Measurements from ENCODE around the gene TXNDC12.
"Not testable (repeated sequence)": the region's sequence is repeated elsewhere in the genome, so short reads cannot be mapped to it uniquely, and the experiment has no call there.

The TXNDC12 gene

DNA sequence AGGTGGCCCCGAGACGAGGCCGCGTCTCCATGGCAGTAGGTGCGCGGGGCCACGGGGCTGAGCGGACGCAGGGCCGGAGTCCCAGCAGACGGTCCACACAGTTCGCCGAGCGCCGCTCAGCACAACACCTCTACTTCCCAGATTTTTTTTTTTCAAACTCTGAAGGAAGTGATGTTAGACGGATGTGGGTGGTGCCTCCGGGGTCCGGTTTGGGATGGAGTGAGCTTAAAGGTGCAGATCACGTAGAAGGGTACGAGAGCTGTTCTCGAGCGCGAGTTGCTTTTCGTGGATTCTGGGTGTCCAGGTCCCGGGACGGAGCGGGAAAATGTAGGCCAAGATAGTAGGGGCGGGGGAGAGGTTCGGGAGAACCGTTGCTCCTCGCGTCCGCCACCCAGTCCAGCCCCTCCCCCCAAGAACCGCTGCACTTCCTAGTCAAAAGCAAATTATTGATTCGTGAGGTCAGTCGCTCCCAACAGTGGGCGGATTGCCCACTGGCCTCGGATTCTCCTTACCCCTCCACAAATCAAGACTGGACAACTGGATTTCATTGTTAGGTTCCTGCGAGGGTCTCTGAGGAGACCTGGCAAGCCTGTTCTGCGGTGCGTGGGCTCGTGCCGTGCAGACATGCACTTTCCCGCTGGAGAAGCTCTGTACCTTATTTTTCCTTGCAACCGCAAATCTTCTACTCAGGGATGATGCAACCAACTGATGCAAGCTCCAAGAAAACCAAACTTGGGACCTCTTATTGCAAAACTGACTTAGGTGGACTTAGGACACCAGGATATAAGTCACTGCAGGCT lies at the start of gene TXNDC12:
TXNDC12 (minus strand) TSS at position 126 of the 800 bp plus-strand sequence; CDS start at position 31, 95 bp downstream.
- peak; percentile 44 to 64 (median 52) for DNase-seq

DNA sequence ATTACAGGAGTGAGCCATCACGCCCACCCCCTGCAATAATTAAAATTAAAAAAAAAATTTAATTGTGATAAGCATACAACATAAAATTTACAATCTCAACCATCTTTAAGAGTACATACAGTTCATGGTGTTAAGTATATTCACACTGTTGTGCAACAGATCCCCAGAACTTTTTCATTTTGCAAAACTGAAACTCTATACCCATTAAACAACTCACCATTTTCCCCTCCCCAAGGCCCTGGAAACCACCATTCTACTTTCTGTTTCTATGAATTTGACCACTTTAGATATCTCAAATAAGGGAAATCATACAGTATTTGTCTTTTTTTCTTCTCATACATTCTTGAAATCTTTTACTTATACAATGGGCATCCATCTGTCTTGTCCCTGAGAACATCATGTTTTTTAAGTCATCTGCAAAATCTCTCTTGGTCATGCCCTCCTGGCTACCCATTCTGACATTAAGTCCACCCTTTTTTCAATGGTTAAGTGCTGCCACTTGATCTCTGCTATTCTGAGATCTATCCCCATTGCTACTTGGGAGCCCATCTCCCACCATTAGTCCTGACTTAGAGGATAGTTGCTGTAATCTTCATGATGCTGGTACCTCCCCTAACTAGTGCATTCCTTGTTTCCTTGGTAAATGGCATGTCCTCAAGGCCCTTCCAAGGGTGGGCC lies 47.5 kb upstream of the TXNDC12 start:
- no peak for DNase-seq

DNA sequence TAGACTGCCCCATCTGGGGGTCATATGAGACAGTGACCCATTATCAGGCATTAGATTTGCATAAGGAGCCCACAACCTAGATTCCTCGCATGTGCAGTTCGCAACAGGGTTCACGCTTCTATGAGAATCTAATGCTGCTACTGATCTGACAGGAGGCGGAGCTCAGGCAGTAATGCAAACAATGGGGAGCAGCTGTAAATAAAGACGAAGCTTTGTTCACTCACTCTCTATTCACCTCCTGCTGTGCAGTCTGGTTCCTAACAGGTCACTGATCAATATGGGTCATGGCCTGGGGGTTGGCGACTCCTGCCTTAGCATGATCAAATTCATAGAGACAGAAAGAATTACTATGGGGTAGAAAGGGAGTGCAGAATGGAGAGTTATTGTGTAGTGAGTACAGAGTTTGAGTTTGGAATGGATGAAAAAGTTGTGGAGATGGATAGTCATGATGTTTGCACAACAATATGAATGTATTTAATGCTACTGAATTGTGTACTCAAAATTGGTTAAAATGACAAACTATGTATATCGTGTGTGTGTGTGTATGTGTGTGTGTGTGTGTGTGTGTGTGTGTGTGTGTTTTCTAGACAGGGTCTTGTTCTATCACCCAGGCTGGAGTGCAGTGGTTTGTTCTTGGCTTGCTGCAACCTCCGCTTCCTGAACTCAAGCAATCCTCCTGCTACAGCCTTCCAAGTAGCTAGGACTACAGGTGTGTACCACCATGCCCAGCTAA lies 43.3 kb upstream of the TXNDC12 start:
- DNase-seq, result no peak

DNA sequence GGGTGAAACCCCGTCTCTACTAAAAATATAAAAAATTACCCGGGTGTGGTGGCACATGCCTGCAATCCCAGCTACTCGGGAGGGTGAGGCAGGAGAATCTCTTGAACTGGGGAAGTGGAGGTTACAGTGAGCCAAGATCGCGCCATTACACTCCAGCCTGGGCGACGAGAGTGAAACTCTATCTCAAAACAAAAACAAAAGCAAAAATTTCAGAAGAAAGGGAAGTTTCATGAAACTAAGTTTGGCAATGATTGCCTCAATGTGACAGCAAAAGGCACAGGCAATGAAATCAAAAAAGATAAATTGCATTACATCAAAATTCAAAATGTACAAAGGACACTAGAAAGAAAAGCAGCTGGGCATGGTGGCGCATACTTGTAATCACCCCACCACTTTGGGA lies 41.2 kb upstream of the TXNDC12 start:
- DNase-seq, result no peak

DNA sequence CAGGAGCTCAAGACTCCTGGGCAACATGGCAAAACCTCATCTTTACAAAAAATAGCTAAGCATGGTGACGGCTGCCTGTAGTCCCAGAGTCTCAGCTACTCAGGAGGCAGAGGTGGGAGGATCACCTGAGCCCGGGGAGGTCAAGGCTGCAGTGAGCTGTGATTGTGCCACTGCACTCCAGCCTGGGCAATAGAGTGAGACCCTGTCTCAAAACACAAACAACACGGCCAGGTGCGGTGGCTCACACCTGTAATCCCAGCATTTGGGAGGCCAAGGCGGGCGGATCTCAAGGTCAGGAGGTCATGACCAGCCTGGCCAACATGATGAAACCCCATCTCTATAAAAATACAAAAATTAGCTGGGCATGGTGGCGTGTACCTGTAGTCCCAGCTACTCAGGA lies 39.3 kb upstream of the TXNDC12 start:
- DNase-seq, result not testable (repeated sequence)

DNA sequence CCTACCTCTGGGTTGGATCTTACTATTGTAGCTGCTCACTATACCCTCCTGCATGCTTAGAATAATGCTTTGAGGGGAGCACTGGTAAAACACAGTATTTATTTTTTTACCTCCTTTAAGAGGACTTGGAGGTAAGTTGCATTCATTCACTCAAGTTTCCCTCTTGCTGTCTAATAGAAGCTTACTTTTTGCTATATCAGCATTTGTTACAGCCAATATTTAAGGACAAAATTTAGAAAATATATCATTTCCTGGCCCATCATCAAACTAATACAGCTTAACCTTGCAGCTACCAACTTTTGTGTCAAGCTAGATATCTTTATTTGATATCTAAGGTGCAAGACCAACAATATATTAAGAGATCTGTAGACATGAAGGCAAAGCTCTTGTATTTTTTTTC lies 32.9 kb upstream of the TXNDC12 start:
- DNase-seq, result not testable (repeated sequence)

DNA sequence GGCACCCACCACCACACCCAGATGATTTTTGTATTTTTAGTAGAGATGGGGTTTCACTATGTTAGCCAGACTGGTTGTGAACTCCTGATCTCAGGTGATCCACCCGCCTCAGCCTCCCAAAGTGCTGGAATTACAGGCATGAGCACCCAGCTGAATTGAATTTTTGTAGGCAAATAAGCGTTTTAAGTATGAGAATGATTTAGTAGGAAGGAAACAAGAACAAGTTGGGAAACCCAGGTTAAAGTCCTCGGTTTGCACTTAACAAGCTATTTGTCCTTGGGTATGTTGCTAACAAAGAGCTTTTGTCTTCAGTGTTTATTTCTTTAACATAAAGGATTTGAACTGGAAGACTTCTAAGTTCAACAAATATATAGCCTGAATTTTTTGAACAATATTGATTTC lies 25.0 kb upstream of the TXNDC12 start:
- no peak for DNase-seq

DNA sequence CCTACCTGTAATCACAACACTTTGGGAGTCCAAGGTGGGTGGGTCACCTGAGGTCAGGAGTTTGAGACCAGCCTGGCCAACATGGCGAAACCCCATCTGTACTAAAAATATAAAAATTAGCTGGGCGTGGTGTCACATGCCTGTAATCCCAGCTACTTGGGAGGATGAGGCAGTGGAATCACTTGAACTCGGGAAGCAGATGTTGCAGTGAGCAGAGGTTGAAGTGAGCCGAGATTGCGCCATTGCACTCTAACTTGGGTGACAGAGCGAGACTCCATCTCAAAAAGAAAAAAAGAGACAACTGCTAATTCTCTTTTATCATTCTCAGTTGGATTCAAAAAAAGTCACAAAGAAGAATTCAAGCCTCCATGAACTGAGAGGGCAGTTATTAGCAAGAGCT lies 22.3 kb upstream of the TXNDC12 start:
- not testable (repeated sequence) for DNase-seq

DNA sequence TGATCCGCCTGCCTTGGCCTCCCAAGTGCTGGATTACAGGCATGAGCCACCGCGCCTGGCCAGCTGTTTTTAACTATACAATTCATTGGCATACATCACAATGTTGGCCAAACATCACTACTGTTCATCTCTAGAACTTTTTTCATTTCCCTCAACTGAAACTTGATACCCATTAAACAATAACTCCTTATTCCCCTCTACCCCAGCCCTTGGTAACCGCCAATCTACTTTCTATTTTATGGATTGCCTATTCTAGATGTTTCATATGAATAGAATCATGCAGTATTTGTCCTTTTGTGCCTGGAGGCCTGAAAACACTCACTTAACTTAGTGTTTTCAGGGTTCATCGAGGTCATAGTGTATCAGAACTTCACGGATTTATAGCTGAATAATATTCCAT lies 17.3 kb upstream of the TXNDC12 start:
- DNase-seq, result no peak

DNA sequence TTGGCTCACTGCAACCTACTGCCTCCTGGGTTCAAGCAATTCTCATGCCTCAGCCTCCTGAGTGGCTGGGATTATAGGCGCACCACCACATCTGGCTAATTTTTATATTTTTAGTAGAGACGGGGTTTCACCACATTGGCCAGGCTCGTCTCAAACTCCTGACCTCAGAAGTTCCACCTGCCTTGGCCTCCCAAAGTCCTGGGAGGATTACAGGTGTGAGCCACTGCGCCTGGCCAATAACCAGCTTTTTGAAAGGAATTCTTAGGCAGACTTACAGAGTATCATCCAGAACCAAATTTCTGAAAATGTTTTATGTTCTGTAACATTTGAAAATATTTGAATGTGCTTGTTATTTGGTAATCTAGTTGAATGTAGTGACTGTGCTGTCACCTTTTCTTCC lies 15.7 kb upstream of the TXNDC12 start:
- no peak for DNase-seq

DNA sequence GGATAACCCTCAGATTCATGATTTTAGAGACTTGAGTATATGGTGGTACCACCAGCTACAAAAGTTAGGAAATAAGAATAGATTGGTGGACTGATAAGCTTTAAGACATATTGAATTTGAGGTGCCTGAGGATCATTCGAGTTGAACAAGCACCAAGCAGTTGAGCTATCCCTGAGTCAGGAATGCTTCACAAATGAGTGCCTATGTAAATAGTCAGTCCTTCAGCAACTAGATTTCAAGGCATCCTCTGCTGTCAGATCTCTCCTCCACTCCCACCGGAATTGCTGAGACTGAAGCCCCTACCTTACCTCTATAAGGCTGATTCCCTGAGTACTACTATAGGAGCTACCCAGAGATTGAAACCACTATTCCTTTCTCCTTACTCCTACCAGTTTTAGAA lies 8.2 kb upstream of the TXNDC12 start:
- no peak for DNase-seq

DNA sequence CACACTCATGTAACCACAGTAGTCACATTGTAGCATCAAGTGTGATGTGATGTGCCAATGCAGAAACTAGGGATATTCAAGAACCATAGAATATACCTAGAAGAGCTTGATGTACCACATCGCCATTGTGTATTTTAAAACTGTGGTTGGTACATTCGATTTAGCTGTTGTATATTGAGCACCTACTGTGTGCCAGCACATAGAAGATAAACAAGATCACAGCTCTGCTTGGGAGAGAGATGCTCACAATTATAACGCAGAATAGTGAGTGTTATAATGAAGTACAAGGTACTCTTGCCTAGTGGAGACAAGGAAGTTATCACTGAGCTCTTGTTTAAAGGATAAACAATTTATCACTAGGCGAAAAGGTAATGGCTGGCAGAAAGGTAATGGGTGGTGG lies 5.8 kb upstream of the TXNDC12 start:
- no peak for DNase-seq

DNA sequence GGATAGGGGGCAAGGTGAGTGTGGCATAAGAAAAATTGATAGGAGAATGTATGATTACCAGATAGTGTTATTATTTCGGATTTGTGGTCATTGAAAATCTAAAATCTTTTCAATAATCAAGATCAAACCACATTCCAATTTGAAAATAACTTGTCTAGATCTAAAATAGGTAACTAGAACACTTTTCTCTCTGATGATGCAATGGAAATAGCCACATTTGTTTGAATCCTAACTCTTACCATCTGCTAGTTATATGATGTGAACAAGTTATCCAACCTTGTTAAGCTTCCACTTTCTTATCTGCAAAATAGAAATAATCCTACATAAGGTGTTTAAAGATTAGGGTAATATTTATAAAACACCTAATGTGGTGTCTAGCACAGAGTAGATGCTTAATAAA lies 4.9 kb upstream of the TXNDC12 start:
- DNase-seq, result no peak

DNA sequence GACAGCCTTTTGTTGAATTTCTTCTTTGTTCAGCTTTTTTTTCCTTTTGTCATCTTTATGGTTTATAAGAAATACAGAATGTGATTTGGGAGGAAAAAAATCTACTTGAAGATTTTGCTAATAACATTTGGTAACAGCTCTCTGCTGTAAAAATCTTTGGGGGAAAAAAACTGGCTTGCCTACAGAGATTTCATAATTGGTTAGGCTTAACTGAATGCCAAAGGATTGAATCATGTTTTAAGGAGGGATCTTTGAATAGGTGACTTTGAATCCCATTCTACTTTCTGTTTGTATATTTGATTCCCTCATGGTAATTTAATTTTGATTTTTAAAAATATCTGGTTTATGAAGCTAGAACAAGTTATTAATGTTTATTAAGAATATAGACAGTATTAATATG lies 4.3 kb upstream of the TXNDC12 start:
- no peak for DNase-seq

DNA sequence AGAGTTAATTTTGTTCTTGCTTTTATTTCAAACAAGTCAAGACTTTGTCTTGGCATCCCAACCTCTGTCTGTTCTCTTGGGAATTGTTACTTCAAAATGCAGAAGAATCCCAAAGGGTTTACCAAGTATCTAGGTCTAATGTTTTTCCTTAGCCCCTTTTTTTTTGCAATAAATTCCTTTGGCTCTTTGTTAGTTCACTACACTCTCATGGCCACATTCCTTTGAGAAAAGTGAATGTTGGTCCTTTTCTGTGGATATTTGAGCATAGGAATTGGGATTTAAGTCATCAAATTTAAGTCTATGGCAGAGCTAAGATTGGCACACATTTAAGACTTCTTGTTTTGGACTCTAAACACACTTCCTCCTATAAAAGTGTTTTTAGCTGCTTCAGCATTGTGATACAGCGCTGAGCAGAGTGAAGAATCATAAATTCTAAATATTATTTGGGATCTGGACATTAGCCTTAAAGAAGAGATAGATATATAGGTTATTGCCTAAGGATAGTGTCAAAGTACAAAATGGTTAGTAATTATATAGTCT lies 3.0 kb upstream of the TXNDC12 start:
- no peak for DNase-seq

DNA sequence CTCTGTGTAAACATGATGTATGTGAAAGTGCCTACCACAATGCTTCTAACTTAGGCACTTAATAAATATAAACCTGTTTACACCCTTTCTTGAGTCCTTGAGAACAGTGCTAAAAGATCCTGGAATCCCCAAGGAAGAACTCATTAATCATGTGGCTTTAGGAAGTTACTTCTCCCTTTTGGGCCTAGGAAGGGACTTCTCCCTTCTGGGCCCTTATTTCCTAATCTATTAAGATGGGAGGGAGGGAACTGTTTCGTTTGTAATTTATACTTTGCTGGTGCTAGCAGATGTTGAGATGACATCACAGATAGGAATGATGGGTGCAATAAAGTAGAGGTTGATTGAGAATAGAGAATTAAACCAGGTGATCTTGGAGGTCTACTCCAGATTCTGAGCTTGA lies 2.3 kb upstream of the TXNDC12 start:
- DNase-seq, result no peak

DNA sequence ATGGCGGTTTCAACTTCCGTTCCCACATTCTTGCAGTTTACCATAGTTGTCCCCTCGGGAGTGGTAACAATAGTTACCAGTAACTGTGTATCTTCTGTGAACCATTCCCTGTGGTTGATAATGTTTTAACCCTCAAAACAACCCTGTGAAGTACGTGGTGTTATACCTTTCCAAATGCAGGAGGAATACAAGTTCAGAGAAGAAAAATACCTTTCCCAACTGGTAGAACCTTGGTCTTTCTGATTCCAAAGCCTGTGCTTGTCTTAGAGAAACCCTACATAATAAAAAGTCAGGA lies 1.9 kb upstream of the TXNDC12 start:
- DNase-seq, result peak in 2 of 6 experiments; percentile 15 to 36

DNA sequence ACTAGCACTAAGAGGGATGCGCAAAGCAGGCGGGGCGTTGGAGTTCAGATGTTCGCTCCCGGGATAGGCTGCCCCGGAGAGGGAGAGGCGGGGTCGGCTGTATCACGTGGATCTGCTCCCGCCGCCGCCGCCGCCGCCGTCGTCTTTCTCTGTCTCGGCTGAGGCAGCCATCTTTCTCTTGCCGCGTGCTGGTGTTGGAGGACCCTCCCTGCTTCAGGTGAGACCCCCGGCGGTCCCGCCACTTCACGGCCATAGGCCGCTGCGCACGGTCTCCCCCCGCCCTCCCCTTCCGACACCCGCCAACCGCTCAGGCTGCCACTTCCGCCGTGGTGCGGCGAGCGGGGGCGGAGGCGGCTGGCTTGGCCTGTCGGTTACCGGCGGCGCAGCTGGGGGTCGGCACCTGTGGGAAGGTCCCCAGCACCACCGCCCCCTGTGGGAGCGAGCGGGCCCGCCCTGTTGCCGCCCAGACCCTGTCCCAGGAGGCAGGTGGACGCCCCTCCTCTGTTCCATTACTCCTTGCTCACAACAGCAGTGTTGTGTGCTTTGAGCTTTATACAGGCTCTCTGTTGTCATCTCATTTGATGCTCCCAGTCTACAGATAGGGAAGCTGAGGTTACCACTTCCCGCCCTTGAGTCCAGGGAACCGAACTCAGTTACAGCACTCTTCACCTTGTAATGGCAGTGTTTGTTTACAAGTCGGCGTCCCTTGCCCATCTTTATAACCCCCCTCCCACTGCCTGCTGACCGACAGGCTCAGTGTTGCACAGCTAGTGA lies 1.4 kb upstream of the TXNDC12 start, which contains the start of gene BTF3L4:
BTF3L4 (plus strand) TSS at position 133 of the 774 bp plus-strand sequence. CDS start 3,553 bp downstream, outside the sequence.
- peak; percentile 85 to 91 (median 88) for DNase-seq

DNA sequence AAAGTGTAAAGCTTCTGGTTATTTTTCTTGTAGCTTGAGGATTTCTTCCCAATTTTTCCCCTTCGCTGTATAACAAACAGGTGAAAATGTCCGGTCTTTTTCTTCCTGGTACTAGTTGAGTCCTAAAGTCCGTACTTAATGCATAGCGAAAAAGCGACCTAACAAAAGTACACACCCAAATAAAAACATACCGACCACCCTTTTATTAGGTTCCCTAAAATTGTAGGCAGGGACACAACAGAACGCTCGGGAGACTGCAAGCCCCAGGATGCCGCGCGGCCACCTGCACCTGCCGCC lies 823 bp upstream of the TXNDC12 start:
- no peak for DNase-seq

DNA sequence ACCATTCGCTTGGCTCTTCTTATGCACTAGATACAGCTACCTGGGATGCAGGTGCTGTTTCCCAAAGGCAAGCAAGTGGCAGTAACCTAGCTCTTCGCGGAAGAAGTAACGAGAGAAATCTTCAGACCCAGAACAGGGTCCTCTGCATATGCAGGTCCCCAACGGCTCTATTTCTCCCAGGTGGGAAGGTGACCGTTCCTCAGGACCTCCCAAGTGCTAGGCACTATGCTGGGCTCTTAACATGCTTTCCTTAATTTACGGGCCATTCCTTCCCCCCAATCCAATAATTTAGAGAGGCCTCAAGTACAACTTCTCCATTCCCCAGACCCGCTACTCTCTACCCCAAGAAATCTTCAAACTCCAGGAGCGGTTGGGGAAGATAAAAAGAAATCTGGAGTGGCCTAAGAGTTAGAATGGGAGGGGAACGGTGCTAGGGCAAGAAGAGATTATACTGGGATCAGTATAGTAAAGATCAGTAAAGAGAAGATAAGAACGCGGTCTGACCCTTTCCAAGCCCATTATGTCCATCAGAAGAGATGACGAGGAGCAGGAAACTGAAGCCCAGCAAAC lies 410 bp downstream of the TXNDC12 start:
- no peak for DNase-seq

DNA sequence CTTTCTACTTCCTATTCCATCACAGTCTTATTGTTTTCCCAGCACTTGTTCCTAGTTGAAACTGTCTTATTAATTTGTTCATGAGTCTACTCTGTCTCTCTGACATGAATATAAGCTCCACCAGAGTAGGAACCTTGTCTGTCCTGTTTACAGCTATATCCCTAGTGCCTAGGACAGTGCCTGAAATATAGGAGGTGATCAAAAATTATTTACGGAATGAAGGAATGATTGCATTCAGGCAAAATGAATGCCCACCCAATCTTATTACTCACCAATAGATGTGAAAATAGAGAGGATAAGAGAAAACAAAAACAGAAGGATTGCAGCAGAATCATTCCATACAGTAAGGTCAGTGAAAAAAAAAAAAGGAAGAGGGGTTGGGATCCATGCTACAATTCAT lies 1.1 kb downstream of the TXNDC12 start:
- DNase-seq, result no peak

DNA sequence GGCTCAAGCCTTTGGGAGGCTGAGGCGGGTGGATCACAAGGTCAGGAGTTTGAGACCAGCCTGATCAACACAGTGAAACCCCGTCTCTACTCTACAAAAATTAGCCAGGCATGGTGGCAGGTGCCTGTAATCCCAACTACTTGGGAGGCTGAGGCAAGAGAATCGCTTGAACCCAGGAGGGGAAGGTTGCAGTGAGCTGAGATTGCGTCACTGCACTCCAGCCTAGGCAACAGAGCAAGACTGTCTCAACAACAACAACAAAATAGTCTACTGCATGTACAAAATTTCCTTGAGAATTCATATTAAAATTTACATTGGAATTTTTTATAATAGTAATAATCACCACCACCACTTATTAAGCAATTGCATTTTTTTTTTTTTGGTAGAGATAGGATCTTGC lies 5.7 kb downstream of the TXNDC12 start:
- DNase-seq, result not testable (repeated sequence)
